MM.1S (cell line): Measurements from ENCODE around the gene CDHR1.

Source experiments
- DNase-seq: peaks from one replicate; pipeline ENCODE4 v3.0.0-alpha.2; 2015
- H2AFZ ChIP-seq: fragments of 300-600 bp; sonication (generic); 2 replicates; pipeline ENCODE4 v1.6.0; 2016; ENCODE audit warnings: antibody characterized with exemption, low read length
- H3F3A ChIP-seq: fragments of 300-600 bp; sonication (generic); 2 replicates; pipeline ENCODE4 v1.6.1; 2016; ENCODE audit warnings: mild to moderate bottlenecking, antibody characterized with exemption, low read length, moderate library complexity, mixed read lengths; ENCODE audit not compliant: insufficient read depth
- H3K27ac ChIP-seq: fragments of 300-600 bp; sonication (generic); 2 replicates; pipeline ENCODE4 v1.5.1; 2016; ENCODE audit warnings: mild to moderate bottlenecking, low read length
- H3K27me3 ChIP-seq: fragments of 300-600 bp; sonication (generic); replicated peaks from 2 replicates; pipeline ENCODE4 v1.6.0; 2016; ENCODE audit warnings: low read length; ENCODE audit not compliant: insufficient read depth
- H3K36me3 ChIP-seq: fragments of 300-600 bp; sonication (generic); replicated peaks from 2 replicates; pipeline ENCODE4 v1.6.1; 2016; ENCODE audit warnings: mild to moderate bottlenecking, low read length, mixed read lengths; ENCODE audit not compliant: insufficient read depth
- H3K4me1 ChIP-seq: fragments of 300-600 bp; sonication (generic); 2 replicates; pipeline ENCODE4 v1.6.1; 2016; ENCODE audit warnings: low read length, mixed read lengths
- H3K4me2 ChIP-seq: fragments of 300-600 bp; sonication (generic); 2 replicates; pipeline ENCODE4 v1.6.0; 2016; ENCODE audit warnings: low read depth, low read length
- H3K4me3 ChIP-seq: fragments of 300-600 bp; sonication (generic); 2 replicates; pipeline ENCODE4 v1.5.1; 2016; ENCODE audit warnings: low read length, mixed read lengths
- H3K79me2 ChIP-seq: fragments of 300-600 bp; sonication (generic); 2 replicates; pipeline ENCODE4 v1.6.1; 2016; ENCODE audit warnings: mixed run types, low read length, mixed read lengths
- H3K9ac ChIP-seq: fragments of 300-600 bp; sonication (generic); 2 replicates; pipeline ENCODE4 v1.6.1; 2016; ENCODE audit warnings: low read length, mixed read lengths
- H3K9me2 ChIP-seq: fragments of 300-600 bp; sonication (generic); replicated peaks from 2 replicates; pipeline ENCODE4 v1.6.1; 2016; ENCODE audit warnings: mild to moderate bottlenecking, low read length, mixed read lengths; ENCODE audit not compliant: insufficient read depth
- H3K9me3 ChIP-seq: fragments of 300-600 bp; sonication (generic); replicated peaks from 2 replicates; pipeline ENCODE4 v1.6.1; 2016; ENCODE audit warnings: mild to moderate bottlenecking, low read length, mixed read lengths; ENCODE audit not compliant: insufficient read depth
- H4K20me1 ChIP-seq: fragments of 300-600 bp; sonication (generic); 2 replicates; pipeline ENCODE4 v1.6.1; 2016; ENCODE audit warnings: mild to moderate bottlenecking, low read length, moderate library complexity, mixed read lengths; ENCODE audit not compliant: insufficient read depth
- CTCF ChIP-seq: fragments of 300-600 bp; sonication (generic); IDR thresholded peaks from 2 replicates; pipeline ENCODE4 v1.5.1; 2016; ENCODE audit warnings: antibody characterized with exemption, low read length, mixed read lengths
- EZH2 ChIP-seq: fragments of 300-600 bp; sonication (generic); optimal IDR thresholded peaks from 2 replicates; pipeline ENCODE3; 2017; ENCODE audit warnings: low read depth, mild to moderate bottlenecking, antibody characterized with exemption, low read length, mixed read lengths
- EZH2phosphoT487 ChIP-seq: fragments of 300-600 bp; sonication (generic); IDR thresholded peaks from 2 replicates; pipeline ENCODE4 v1.6.1; 2018; ENCODE audit warnings: antibody characterized with exemption, low read length

CDHR1 gene

DNA sequence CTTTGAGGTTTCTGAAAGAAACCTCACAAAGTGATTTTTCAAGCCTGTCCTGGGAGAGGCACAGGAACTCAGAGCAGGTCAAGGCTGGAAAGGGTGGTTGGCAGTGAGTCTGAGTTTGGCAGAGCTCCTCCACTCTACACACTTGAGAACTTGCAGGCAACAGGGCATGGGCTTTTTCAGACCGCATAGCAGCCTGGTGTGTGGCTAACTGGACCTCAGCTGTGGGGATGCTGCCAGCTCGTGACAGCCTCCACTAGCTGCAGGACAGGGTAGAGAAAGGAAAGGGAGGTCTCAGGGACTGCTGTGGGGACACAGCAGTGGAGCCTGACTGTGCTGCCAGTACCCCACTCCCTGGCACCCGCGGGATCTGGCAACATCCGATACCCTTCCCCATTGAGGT is 2.6 kb downstream of the CDHR1 start:
- H3K9me3 ChIP-seq = no peaks in the 10 kb centered on the region
- no peaks in the 10 kb centered on the region for H3K36me3 ChIP-seq
- no peaks in the 10 kb centered on the region for H3K27me3 ChIP-seq

DNA sequence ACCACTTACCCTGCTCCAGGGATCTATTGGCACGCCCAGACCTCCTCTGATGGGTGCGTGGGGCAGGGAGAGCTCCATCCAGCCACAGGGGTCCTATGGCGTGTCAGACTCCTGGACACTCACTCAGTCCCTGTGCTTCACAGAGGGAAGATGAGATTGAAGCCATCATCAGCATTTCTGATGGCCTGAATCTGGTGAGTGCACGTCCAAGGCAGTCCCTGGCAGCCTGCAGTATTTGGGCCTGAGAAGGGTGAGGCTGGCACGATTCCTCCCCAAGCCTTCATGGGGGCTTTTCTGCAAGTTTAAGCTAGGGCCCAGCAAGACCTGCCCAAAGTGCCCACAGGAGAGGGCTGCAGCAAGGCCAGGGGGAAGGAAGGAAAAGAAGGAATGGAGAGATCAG is 3.3 kb downstream of the CDHR1 start:
- H2AFZ ChIP-seq = no peak overlapping the region
- H3K27me3 ChIP-seq = no peaks in the 10 kb centered on the region
- H3K27ac ChIP-seq = no peak overlapping the region
- no peaks in the 10 kb centered on the region for H3K9me3 ChIP-seq
- H3K4me1 ChIP-seq = no peaks in the 10 kb centered on the region
- H3K36me3 ChIP-seq = no peaks in the 10 kb centered on the region
- no peak overlapping the region for H3K9ac ChIP-seq
- H3K79me2 ChIP-seq = no peaks in the 10 kb centered on the region
- no peak overlapping the region for H3K4me2 ChIP-seq
- H3F3A ChIP-seq = no peaks in the 10 kb centered on the region
- DNase-seq = no peak
- TF ChIP-seq EZH2phosphoT487 (no peak), EZH2 (no peak), CTCF (no peak)
- no peaks in the 10 kb centered on the region for H3K9me2 ChIP-seq
- H4K20me1 ChIP-seq = no peaks in the 10 kb centered on the region
- H3K4me3 ChIP-seq = no peak overlapping the region

More for the DNA sequence above, 2.6 kb downstream of the CDHR1 start:
- Histone ChIP-seq H3K9me2 (no peaks in the 10 kb centered on the region), H3K27ac (no peak overlapping the region), H3K4me2 (no peak overlapping the region), H3F3A (no peaks in the 10 kb centered on the region), H3K79me2 (no peaks in the 10 kb centered on the region), H3K4me3 (no peak overlapping the region), H4K20me1 (no peaks in the 10 kb centered on the region), H3K9ac (no peak overlapping the region), H2AFZ (no peak overlapping the region), H3K4me1 (no peaks in the 10 kb centered on the region)
- no peak for DNase-seq
- TF ChIP-seq EZH2 (no peak), EZH2phosphoT487 (no peak), CTCF (no peak)

- Histone ChIP-seq H2AFZ (no peak overlapping the region), H3K4me3 (no peak overlapping the region), H4K20me1 (no peaks in the 10 kb centered on the region), H3K36me3 (no peaks in the 10 kb centered on the region), H3K9me2 (no peaks in the 10 kb centered on the region), H3K4me1 (no peaks in the 10 kb centered on the region), H3K79me2 (no peaks in the 10 kb centered on the region), H3K9ac (no peak overlapping the region), H3F3A (no peaks in the 10 kb centered on the region), H3K27ac (no peak overlapping the region), H3K4me2 (no peak overlapping the region), H3K27me3 (no peaks in the 10 kb centered on the region), H3K9me3 (no peaks in the 10 kb centered on the region)
- DNase-seq = no peak
- no peak for TF ChIP-seq EZH2phosphoT487
- no peak for TF ChIP-seq EZH2
- TF ChIP-seq CTCF = no peak
Observed at GRCh38 chr10:84198206-84198915, 4.0 kb downstream of the CDHR1 start.
